ENCODE measurements around the gene MRI1. TPM values are rescaled to one million over a fixed set of nuclear protein-coding genes. Genes with fewer than 3 reads are reported as not detected.

Gene MRI1
- total RNA-seq, 2 experiments from 2014 or later, result 20.4 to 21.1 TPM

DNA sequence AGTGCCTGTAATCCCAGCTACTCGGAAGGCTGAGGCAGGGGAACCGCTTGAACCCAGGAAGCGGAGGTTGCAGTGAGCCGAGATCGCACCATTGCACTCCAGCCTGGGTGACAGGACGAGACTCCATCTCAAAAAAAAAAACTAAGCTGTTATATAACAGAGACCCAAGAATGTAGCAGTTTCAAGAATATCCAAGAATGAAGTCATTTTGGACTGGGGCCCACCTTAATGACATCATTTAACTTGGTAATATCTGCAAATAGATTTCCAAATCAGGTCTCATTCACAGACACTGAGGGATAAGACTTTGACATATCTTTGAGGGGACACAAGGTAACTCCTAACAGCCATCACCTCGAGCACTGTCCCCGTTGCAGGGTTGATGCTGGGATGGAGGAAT is 36.5 kb upstream of the MRI1 start:
- ATAC-seq (ENCODE audit: poor library complexity) (no peak), DNase-seq (no peak)
- TF ChIP-seq, protein P1, sequence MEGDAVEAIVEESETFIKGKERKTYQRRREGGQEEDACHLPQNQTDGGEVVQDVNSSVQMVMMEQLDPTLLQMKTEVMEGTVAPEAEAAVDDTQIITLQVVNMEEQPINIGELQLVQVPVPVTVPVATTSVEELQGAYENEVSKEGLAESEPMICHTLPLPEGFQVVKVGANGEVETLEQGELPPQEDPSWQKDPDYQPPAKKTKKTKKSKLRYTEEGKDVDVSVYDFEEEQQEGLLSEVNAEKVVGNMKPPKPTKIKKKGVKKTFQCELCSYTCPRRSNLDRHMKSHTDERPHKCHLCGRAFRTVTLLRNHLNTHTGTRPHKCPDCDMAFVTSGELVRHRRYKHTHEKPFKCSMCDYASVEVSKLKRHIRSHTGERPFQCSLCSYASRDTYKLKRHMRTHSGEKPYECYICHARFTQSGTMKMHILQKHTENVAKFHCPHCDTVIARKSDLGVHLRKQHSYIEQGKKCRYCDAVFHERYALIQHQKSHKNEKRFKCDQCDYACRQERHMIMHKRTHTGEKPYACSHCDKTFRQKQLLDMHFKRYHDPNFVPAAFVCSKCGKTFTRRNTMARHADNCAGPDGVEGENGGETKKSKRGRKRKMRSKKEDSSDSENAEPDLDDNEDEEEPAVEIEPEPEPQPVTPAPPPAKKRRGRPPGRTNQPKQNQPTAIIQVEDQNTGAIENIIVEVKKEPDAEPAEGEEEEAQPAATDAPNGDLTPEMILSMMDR (IDR thresholded peaks at IDR 0.05), result no peak
- Histone ChIP-seq H3K9me3 (ENCODE audit: control insufficient read depth in 1 of 2, insufficient read depth in 1 of 2, low read length in 2 of 2) (no peaks in the 10 kb centered on the region), H3K27me3 (ENCODE audit: control insufficient read depth in 1 of 2, insufficient read depth in 2 of 2, low read length in 2 of 2) (no peaks in the 10 kb centered on the region), H3K4me1 (ENCODE audit: insufficient read depth, low read length) (peaks cover 20% of the 10 kb centered on the region), H3K36me3 (ENCODE audit: insufficient read depth, low read length) (no peaks in the 10 kb centered on the region), H3K27ac (ENCODE audit: low read depth in 1 of 2, low read length in 2 of 2) (no peak overlapping the region), H3K4me3 (ENCODE audit: low read length) (no peak overlapping the region)
- Mint-ChIP-seq H3K36me3 (ENCODE audit: low read depth) (no peaks in the 10 kb centered on the region), H3K27me3 (peaks cover 5% of the 10 kb centered on the region), H3K4me3 (no peak overlapping the region), H3K4me1 (ENCODE audit: low read depth) (peaks cover 14% of the 10 kb centered on the region), H3K9me3 (no peaks in the 10 kb centered on the region), H3K27ac (no peak overlapping the region)
- ChIA-PET CTCF (no interaction called here), POLR2A (no interaction called here)
- intact Hi-C loops (cut with DNase I, micrococcal nuclease), result loop anchor here in 1 of 2 experiments (10.0 kb wide), 1 partner anchor 133 kb away; no protein-coding TSS in a partner anchor

DNA sequence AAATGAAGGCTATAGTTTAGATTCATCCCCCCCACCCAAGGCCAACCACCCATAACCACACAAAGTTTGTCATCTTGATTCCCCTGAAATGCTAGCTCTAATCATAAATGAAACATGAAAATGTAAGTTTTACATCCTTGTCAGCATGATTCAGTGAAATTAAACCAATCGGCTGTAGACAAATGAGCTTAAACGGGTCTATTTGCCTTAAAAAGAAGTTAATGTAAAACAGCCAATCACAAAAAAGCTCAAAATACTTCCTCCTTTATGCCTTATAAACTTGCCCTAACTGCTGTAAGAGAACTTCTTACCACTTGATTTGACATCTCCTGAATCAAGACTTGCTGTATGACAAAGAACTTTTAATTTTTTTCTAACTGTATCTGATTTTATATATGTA is 34.5 kb upstream of the MRI1 start:
- no peak for ATAC-seq (ENCODE audit: poor library complexity)
- Histone ChIP-seq H3K4me3 (ENCODE audit: low read length) (no peak overlapping the region), H3K36me3 (ENCODE audit: insufficient read depth, low read length) (no peaks in the 10 kb centered on the region), H3K27me3 (ENCODE audit: control insufficient read depth in 1 of 2, insufficient read depth in 2 of 2, low read length in 2 of 2) (no peaks in the 10 kb centered on the region), H3K9me3 (ENCODE audit: control insufficient read depth in 1 of 2, insufficient read depth in 1 of 2, low read length in 2 of 2) (no peaks in the 10 kb centered on the region), H3K4me1 (ENCODE audit: insufficient read depth, low read length) (peaks cover 20% of the 10 kb centered on the region), H3K27ac (ENCODE audit: low read depth in 1 of 2, low read length in 2 of 2) (no peak overlapping the region)
- no peak for DNase-seq
- intact Hi-C loops (cut with DNase I, micrococcal nuclease), result loop anchor here in 1 of 2 experiments (10.0 kb wide), 1 partner anchor 135 kb away; no protein-coding TSS in a partner anchor
- no peaks in the 10 kb centered on the region for H3K9me3 Mint-ChIP-seq
- peaks cover 14% of the 10 kb centered on the region for H3K4me1 Mint-ChIP-seq (ENCODE audit: low read depth)
- peaks cover under 1% of the 10 kb centered on the region for H3K27me3 Mint-ChIP-seq
- POLR2A ChIA-PET, result no interaction called here
- H3K27ac Mint-ChIP-seq, result no peak overlapping the region
- TF ChIP-seq, protein P1 (IDR thresholded peaks at IDR 0.05), result no peak
- CTCF ChIA-PET, result interaction anchor here (1.3 kb wide), 1 partner anchor 132 kb away, joined by 3 read pairs; no protein-coding TSS in a partner anchor
- no peak overlapping the region for H3K4me3 Mint-ChIP-seq
- H3K36me3 Mint-ChIP-seq (ENCODE audit: low read depth), result no peaks in the 10 kb centered on the region

DNA sequence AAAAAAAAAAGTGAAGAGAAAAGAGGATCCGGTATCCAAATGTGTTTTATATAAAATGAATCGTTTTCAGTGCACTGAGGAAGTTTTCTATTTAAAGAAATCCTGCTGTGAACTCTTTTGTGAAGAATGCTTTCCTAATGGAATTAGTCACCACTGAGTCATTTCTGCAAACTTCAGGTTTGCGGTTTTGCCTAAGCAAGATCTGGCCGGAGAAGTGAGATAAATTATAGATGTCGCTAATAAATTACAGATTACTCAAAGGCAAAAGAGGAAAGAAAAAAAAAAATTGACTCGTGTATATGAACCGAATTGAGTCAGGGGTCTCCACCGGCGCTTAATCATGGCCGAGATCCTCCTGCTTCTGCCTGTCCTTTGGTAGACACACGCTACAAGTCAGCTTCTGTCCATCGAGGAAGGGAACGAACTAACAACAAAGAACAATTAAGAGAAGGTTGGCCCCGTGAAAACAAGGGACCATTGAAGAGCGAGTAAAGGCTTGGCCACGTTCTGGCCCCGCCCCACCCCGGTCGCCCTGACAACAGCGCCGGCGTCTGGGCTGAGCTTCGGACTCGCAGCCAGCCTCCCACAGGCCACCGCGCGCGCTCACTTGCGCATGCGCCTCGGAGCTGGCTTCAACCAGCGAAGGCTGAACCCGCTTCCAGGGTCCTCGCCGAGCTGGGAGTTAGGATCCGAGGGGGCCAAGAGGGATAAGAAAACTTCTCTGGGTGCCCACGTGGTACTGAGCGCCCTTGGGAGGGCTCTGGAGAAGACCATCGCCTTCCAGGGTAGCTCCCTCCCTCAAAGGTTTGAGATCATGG is 33.0 kb upstream of the MRI1 start:
- peak overlapping the region; percentile 51 for H3K27ac Mint-ChIP-seq
- peak overlapping the region; percentile 67 for H3K4me3 ChIP-seq (ENCODE audit: low read length)
- TF ChIP-seq, protein P1 (IDR thresholded peaks at IDR 0.05), result no peak

More for the DNA sequence above, 33.0 kb upstream of the MRI1 start:
- no peaks in the 10 kb centered on the region for H3K9me3 Mint-ChIP-seq
- H3K4me1 Mint-ChIP-seq (ENCODE audit: low read depth), result peaks cover 14% of the 10 kb centered on the region
- no peaks in the 10 kb centered on the region for H3K27me3 ChIP-seq (ENCODE audit: control insufficient read depth in 1 of 2, insufficient read depth in 2 of 2, low read length in 2 of 2)
- peak overlapping the region; percentile 26 to 41 for H3K27ac ChIP-seq (ENCODE audit: low read depth in 1 of 2, low read length in 2 of 2)
- peak; percentile 100 for ATAC-seq (ENCODE audit: poor library complexity)
- H3K27me3 Mint-ChIP-seq, result no peaks in the 10 kb centered on the region
- no peaks in the 10 kb centered on the region for H3K9me3 ChIP-seq (ENCODE audit: control insufficient read depth in 1 of 2, insufficient read depth in 1 of 2, low read length in 2 of 2)
- peak; percentile 87 to 96 (median 94) for DNase-seq
- no peaks in the 10 kb centered on the region for H3K36me3 ChIP-seq (ENCODE audit: insufficient read depth, low read length)
- intact Hi-C loops (cut with DNase I, micrococcal nuclease), result loop anchor here in 1 of 2 experiments (1.0 kb wide), 2 partner anchors 16 to 43 kb away; partner anchors contain the start of gene C19orf53
- CTCF ChIA-PET, result interaction anchor here (1.0 to 1.3 kb wide), 2 partner anchors 131 to 454 kb away, joined by 3 read pairs; no protein-coding TSS in a partner anchor
- no peaks in the 10 kb centered on the region for H3K36me3 Mint-ChIP-seq (ENCODE audit: low read depth)
- POLR2A ChIA-PET, result interaction anchor here (0.9 to 1.8 kb wide), 4 partner anchors 16 to 43 kb away, joined by 3 to 26 read pairs (median 4); partner anchors contain the start of gene MRI1
- peak overlapping the region; percentile 89 for H3K4me3 Mint-ChIP-seq
- H3K4me1 ChIP-seq (ENCODE audit: insufficient read depth, low read length), result peaks cover 20% of the 10 kb centered on the region
